IMR-90 (cell line): Measurements from ENCODE around the gene VAT1L. TPM values are rescaled to one million over a fixed set of nuclear protein-coding genes. Genes with fewer than 3 reads are reported as not detected.

Source experiments
- ATAC-seq: fragments of 200-7000 bp; cut with Tn5 transposase; 2 replicates; pipeline ENCODE4 v1.9.1; 2020; ENCODE audit warnings: low read depth, mild to moderate bottlenecking, moderate library complexity
- BruUV-seq: library from RNA; stranded (reverse); fragments of 400-500 nt; replicated peaks from 2 replicates; lab custom pipeline; 2021; lab: Mats Ljungman, UMichigan
- CTCF ChIA-PET: fragments of 300-600 bp; formaldehyde crosslinking; extraction: SDS; loops from one replicate; lab custom pipeline; 2021; ENCODE audit warnings: antibody characterized with exemption; lab: Yijun Ruan, JAX
- POLR2A ChIA-PET: fragments of 300-600 bp; sonication (Branson Sonifier 250); formaldehyde crosslinking; loops from one replicate; lab custom pipeline; 2022; ENCODE audit warnings: antibody characterized with exemption; ENCODE audit not compliant: unreplicated experiment; lab: Charles Lee
- DNase-seq: peaks from one replicate; pipeline ENCODE4 v3.0.0; 2013
- H2AFZ ChIP-seq: replicated peaks from 2 replicates; pipeline ENCODE3; 2013; ENCODE audit warnings: low read length, mild to moderate bottlenecking; ENCODE audit not compliant: poor library complexity
- H2AK5ac ChIP-seq: 2 replicates; pipeline ENCODE4 v1.6.1; 2013; ENCODE audit warnings: low read depth, low read length, inconsistent platforms
- H2AK9ac ChIP-seq: replicated peaks from 2 replicates; pipeline ENCODE3; 2013; ENCODE audit warnings: mild to moderate bottlenecking, low read depth, low read length, moderate library complexity; ENCODE audit not compliant: poor library complexity
- H2BK120ac ChIP-seq: 2 replicates; pipeline ENCODE4 v1.6.1; 2013; ENCODE audit warnings: low read depth, low read length, inconsistent platforms
- H2BK15ac ChIP-seq: 3 replicates; pipeline ENCODE4 v1.6.1; 2013; ENCODE audit warnings: low read depth, low read length, inconsistent platforms
- H2BK20ac ChIP-seq: 2 replicates; pipeline ENCODE4 v1.6.1; 2013; ENCODE audit warnings: low read depth, mild to moderate bottlenecking, inconsistent platforms, low read length, moderate library complexity
- H2BK5ac ChIP-seq: 2 replicates; pipeline ENCODE4 v1.6.1; 2013; ENCODE audit warnings: mild to moderate bottlenecking, low read depth, low read length, inconsistent platforms; ENCODE audit not compliant: poor library complexity, severe bottlenecking
- H3K14ac ChIP-seq: replicated peaks from 2 replicates; pipeline ENCODE4 v1.6.1; 2013; ENCODE audit warnings: low read depth, low read length, inconsistent platforms
- H3K18ac ChIP-seq: 2 replicates; pipeline ENCODE4 v1.6.1; 2013; ENCODE audit warnings: low read depth, low read length, control low read depth
- H3K23ac ChIP-seq: 2 replicates; pipeline ENCODE4 v1.6.1; 2013; ENCODE audit warnings: low read depth, low read length, inconsistent platforms
- H3K27ac ChIP-seq: 2 replicates; pipeline ENCODE4 v1.5.1; 2013; ENCODE audit warnings: mild to moderate bottlenecking, control low read depth, low read length; ENCODE audit not compliant: insufficient read depth
- H3K27me3 ChIP-seq: 2 replicates; pipeline ENCODE4 v1.6.1; 2013; ENCODE audit warnings: low read length; ENCODE audit not compliant: control insufficient read depth, insufficient read depth
- H3K36me3 ChIP-seq: 2 replicates; pipeline ENCODE4 v1.6.1; 2013; ENCODE audit warnings: low read length, mixed read lengths; ENCODE audit not compliant: control insufficient read depth, insufficient read depth
- H3K4ac ChIP-seq: 2 replicates; pipeline ENCODE4 v1.6.1; 2013; ENCODE audit warnings: low read depth, low read length, inconsistent platforms
- H3K4me1 ChIP-seq: 2 replicates; pipeline ENCODE4 v1.6.1; 2013; ENCODE audit warnings: low read length, mixed read lengths; ENCODE audit not compliant: control insufficient read depth, insufficient read depth
- H3K4me2 ChIP-seq: 2 replicates; pipeline ENCODE4 v1.6.1; 2013; ENCODE audit warnings: low read depth, mild to moderate bottlenecking, control low read depth, low read length, moderate library complexity
- H3K4me3 ChIP-seq: 2 replicates; pipeline ENCODE4 v1.5.1; 2013; ENCODE audit warnings: low read depth, mild to moderate bottlenecking, control low read depth, low read length, moderate library complexity; ENCODE audit not compliant: insufficient read depth
- H3K56ac ChIP-seq: 2 replicates; pipeline ENCODE4 v1.6.1; 2013; ENCODE audit warnings: low read length, inconsistent platforms; ENCODE audit not compliant: insufficient read depth; ENCODE audit errors: extremely low read depth
- H3K79me1 ChIP-seq, 2 experiments: 2 replicates each; pipeline ENCODE4 v1.6.1; 2013; ENCODE audit warnings: low read length in 2 of 2, inconsistent platforms in 1 of 2, low read depth in 1 of 2
- H3K9ac ChIP-seq: 2 replicates; pipeline ENCODE4 v1.6.1; 2013; ENCODE audit warnings: low read depth, low read length, control low read depth
- H3K9me1 ChIP-seq: 2 replicates; pipeline ENCODE4 v1.6.1; 2013; ENCODE audit warnings: low read length, inconsistent platforms; ENCODE audit not compliant: insufficient read depth
- H3K9me3 ChIP-seq: 2 replicates; pipeline ENCODE4 v1.6.1; 2013; ENCODE audit warnings: low read length; ENCODE audit not compliant: control insufficient read depth, insufficient read depth
- H4K20me1 ChIP-seq: 2 replicates; pipeline ENCODE4 v1.6.1; 2013; ENCODE audit warnings: low read length, inconsistent platforms; ENCODE audit not compliant: insufficient read depth
- H4K5ac ChIP-seq: 2 replicates; pipeline ENCODE4 v1.6.1; 2013; ENCODE audit warnings: mild to moderate bottlenecking, low read depth, low read length, control low read depth
- H4K8ac ChIP-seq, 2 experiments: 2 replicates each; pipeline ENCODE4 v1.6.1; 2013; ENCODE audit warnings: low read depth in 2 of 2, low read length in 2 of 2, control low read depth in 1 of 2, inconsistent platforms in 1 of 2
- H4K91ac ChIP-seq: 2 replicates; pipeline ENCODE4 v1.6.1; 2013; ENCODE audit warnings: low read depth, low read length, inconsistent platforms; ENCODE audit not compliant: insufficient read depth
- BHLHE40 ChIP-seq: fragments of 150-350 bp; IDR thresholded peaks from 2 replicates; pipeline ENCODE4 v1.6.1; 2016; ENCODE audit warnings: mild to moderate bottlenecking, low read depth, low read length
- CHD1 ChIP-seq: IDR thresholded peaks from 2 replicates; pipeline ENCODE4 v1.6.1; 2012; ENCODE audit warnings: low read depth, low read length, improper control_type of control experiment
- MAFK ChIP-seq: IDR thresholded peaks from 2 replicates; pipeline ENCODE4 v1.6.1; 2012; ENCODE audit warnings: low read depth, low read length, improper control_type of control experiment
- MAZ ChIP-seq: IDR thresholded peaks from 2 replicates; pipeline ENCODE4 v1.6.1; 2012; ENCODE audit warnings: low read depth, mild to moderate bottlenecking, low read length, improper control_type of control experiment, moderate library complexity, borderline replicate concordance
- POLR2A ChIP-seq: IDR thresholded peaks from 2 replicates; pipeline ENCODE4 v1.6.1; 2012; ENCODE audit warnings: mild to moderate bottlenecking, low read depth, low read length
- RAD21 ChIP-seq: IDR thresholded peaks from 2 replicates; pipeline ENCODE4 v1.6.1; 2012; ENCODE audit warnings: low read length, improper control_type of control experiment
- RCOR1 ChIP-seq: IDR thresholded peaks from 2 replicates; pipeline ENCODE4 v1.6.1; 2012; ENCODE audit warnings: mild to moderate bottlenecking, low read length, improper control_type of control experiment; ENCODE audit not compliant: insufficient replicate concordance
- SMC3 ChIP-seq: fragments of 150-350 bp; IDR thresholded peaks from 2 replicates; pipeline ENCODE4 v1.6.1; 2016; ENCODE audit warnings: low read depth, mild to moderate bottlenecking, antibody characterized with exemption, low read length, moderate library complexity
- USF2 ChIP-seq: fragments of 150-350 bp; IDR thresholded peaks from 2 replicates; pipeline ENCODE4 v1.6.1; 2017; ENCODE audit warnings: mild to moderate bottlenecking, antibody characterized with exemption, low read length, low read depth
- WGBS, 2 experiments: methylation state at CpG; one replicate each; pipeline versions ENCODE4 v1.1.5 to v1.1.7; 2013; ENCODE audit warnings: missing lambda C conversion rate in 2 of 2; ENCODE audit not compliant: insufficient read length in 1 of 2; ENCODE audit errors: extremely low coverage in 2 of 2; 5-methylcytosine and 5-hydroxymethylcytosine counted together
- dilution Hi-C: fragments of 300-500 bp; cut with HindIII; formaldehyde crosslinking; loops from one replicate; pipeline ENCODE4 v1.14.3; 2018; ENCODE audit warnings: low sequenced_read_pairs; ENCODE audit not compliant: unreplicated experiment
- in situ Hi-C: fragments of 300-500 bp; cut with MboI; formaldehyde crosslinking; loops from 3 replicates; pipeline ENCODE4 v1.14.3; 2019; ENCODE audit warnings: low sequenced_read_pairs, inconsistent platforms, mixed read lengths
- intact Hi-C: fragments of 100-400 bp; cut with micrococcal nuclease; formaldehyde crosslinking; loops from 2 replicates; pipeline ENCODE4 v1.10.0; 2022
- polyA plus RNA-seq, 3 experiments: library from polyadenylated mRNA; depleted of rRNA; stranded (reverse); fragments of >200 nt; gene quantifications; 2 replicates each; pipeline ENCODE4 v1.2.3, GENCODE V29; 2012; ENCODE audit warnings: low replicate concordance in 1 of 3
- total RNA-seq: library from RNA; depleted of rRNA; stranded (reverse); fragments of >200 nt; gene quantifications from 2 replicates; pipeline ENCODE4 v1.2.3, GENCODE V29; 2012
- TF ChIP-seq, protein P1 (sequence below): conservative IDR thresholded peaks from 2 replicates; pipeline ENCODE4 v1.5.1; 2012; ENCODE audit warnings: mild to moderate bottlenecking, low read depth, low read length, improper control_type of control experiment
- TF ChIP-seq, protein P2 (sequence below): fragments of 150-350 bp; IDR thresholded peaks from 2 replicates; pipeline ENCODE4 v1.6.1; 2016; ENCODE audit warnings: low read depth, mild to moderate bottlenecking, low read length, moderate library complexity, borderline replicate concordance

VAT1L gene
- total and polyA plus RNA-seq, 2 of the 4 experiments (the other 2 are of a cell fraction): 15.4 to 18.5 TPM

GRCh38 chr16:77963185-77964044 lies 175.1 kb downstream of the VAT1L start:
- BruUV-seq: no TSS peak
- Histone ChIP-seq H4K91ac (peak overlapping the region; percentile 43; the same call in 1 of the 2 replicates), H3K9me3 (no peaks in the 10 kb centered on the region), H3K4me3 (no peak overlapping the region), H4K20me1 (no peaks in the 10 kb centered on the region), H3K27ac (no peak overlapping the region), H2BK15ac (no peak overlapping the region; the same call in 2 of the 3 replicates), H3K56ac (no peak overlapping the region), H2AK9ac (no peak overlapping the region), H3K18ac (0 out of 2 replicates have a peak overlapping the region, but pooled peaks have one; percentile 13), H4K5ac (no peak overlapping the region), H3K9me1 (peaks cover 3% of the 10 kb centered on the region; the same call in 1 of the 2 replicates), H3K79me1 (no peaks in the 10 kb centered on the region; a peak in 1 of 4 replicates), H2AFZ (no peak overlapping the region), H3K9ac (no peak overlapping the region), H2AK5ac (0 out of 2 replicates have a peak overlapping the region, but pooled peaks have one; percentile 30), H4K8ac (peak overlapping the region in 1 of 2 experiments; percentile 45; a peak in 1 of 4 replicates), H3K36me3 (no peaks in the 10 kb centered on the region), H3K14ac (0 out of 2 replicates have a peak overlapping the region, but pooled peaks have one; percentile 49), H3K4me1 (peaks cover 3% of the 10 kb centered on the region; the same call in 1 of the 2 replicates), H3K4ac (peak overlapping the region; percentile 53), H2BK120ac (peak overlapping the region; percentile 57; the same call in 1 of the 2 replicates), H3K4me2 (no peak overlapping the region), H3K23ac (no peak overlapping the region), H2BK5ac (no peak overlapping the region), H3K27me3 (no peaks in the 10 kb centered on the region), H2BK20ac (peak overlapping the region; percentile 47; the same call in 1 of the 2 replicates)
- in situ Hi-C loops: no loop called here
- no CpG with 5 or more reads among the region's 16 CpGs for WGBS, 2 experiments
- intact Hi-C loops: no loop called here
- ChIA-PET POLR2A (no interaction called here), CTCF (interaction anchor here (0.6 kb wide), 1 partner anchor 276 kb away, joined by 3 read pairs; no protein-coding TSS in a partner anchor)
- no peak for DNase-seq
- ATAC-seq: peak; percentile 40
- TF ChIP-seq, protein P1, sequence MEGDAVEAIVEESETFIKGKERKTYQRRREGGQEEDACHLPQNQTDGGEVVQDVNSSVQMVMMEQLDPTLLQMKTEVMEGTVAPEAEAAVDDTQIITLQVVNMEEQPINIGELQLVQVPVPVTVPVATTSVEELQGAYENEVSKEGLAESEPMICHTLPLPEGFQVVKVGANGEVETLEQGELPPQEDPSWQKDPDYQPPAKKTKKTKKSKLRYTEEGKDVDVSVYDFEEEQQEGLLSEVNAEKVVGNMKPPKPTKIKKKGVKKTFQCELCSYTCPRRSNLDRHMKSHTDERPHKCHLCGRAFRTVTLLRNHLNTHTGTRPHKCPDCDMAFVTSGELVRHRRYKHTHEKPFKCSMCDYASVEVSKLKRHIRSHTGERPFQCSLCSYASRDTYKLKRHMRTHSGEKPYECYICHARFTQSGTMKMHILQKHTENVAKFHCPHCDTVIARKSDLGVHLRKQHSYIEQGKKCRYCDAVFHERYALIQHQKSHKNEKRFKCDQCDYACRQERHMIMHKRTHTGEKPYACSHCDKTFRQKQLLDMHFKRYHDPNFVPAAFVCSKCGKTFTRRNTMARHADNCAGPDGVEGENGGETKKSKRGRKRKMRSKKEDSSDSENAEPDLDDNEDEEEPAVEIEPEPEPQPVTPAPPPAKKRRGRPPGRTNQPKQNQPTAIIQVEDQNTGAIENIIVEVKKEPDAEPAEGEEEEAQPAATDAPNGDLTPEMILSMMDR: no peak
- TF ChIP-seq BHLHE40 (no peak), RAD21 (no peak), CHD1 (no peak), USF2 (no peak), POLR2A (no peak), RCOR1 (no peak), MAZ (no peak), MAFK (no peak), SMC3 (no peak)
- TF ChIP-seq, protein P2, sequence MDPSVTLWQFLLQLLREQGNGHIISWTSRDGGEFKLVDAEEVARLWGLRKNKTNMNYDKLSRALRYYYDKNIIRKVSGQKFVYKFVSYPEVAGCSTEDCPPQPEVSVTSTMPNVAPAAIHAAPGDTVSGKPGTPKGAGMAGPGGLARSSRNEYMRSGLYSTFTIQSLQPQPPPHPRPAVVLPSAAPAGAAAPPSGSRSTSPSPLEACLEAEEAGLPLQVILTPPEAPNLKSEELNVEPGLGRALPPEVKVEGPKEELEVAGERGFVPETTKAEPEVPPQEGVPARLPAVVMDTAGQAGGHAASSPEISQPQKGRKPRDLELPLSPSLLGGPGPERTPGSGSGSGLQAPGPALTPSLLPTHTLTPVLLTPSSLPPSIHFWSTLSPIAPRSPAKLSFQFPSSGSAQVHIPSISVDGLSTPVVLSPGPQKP: no peak
- dilution Hi-C loops: no loop called here
